Hippocampal formation (tissue), 2 donors: ENCODE measurements around the gene DKK3.
A peak's percentile ranks its signal among the peaks of the same experiment; 100 is the strongest.

ENCODE experiments used
- DNase-seq, 2 donors: peaks; one replicate each; lab custom pipeline; 2025; lab: John Stamatoyannopoulos, UW

The DKK3 gene

DNA sequence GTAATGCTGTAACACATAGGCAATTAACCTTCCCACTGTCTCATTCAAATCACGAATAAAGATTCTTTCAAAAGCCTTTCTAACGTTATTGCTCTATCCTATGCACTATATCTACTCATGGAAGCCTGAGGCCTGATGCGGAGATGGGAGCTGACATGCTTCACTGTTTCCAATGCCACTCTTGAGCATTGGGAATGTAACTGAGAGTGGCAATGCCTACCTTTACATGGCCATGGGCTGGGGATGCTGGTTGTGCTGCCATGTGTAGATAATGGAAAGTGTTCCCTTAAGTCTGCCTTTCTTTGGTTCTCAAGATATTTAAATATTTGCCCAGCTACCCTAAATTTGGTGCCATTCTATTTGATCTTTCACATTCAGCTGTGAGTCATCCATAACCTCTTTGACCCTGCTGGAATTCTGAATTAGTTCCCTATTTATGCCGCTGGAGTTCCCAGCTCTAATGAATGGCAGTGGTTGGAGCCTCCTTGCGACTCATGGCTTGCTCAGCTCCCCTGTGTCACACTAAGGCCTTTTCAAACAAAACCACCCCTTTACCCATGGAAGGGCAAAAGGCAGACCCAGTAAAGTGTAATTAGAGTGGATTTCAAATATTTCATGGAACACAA is 21.4 kb upstream of the DKK3 start:
- DNase-seq: no peak

DNA sequence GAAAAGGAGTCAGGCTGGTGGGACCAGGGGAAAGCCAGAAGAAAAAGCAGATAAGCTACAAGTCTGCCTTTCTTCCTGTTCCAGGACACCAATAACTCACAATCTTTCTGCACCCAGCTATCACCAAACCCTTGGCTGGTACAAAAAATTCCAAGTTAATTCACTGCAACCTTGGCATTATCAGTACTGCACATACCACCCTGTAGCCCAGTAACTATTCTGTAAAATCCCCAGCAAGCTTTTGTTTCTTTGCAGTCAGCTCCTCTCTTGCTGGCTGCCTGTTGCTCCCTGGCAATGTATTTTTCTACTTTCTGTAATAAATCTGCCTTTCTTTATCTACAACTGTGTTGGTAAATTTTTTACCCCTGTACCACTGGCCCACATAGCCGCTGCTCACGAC is 20.7 kb upstream of the DKK3 start:
- DNase-seq: no peak

- DNase-seq: no peak
Observed at GRCh38 chr11:12028303-12028702, 19.9 kb upstream of the DKK3 start.

GRCh38 chr11:12026331-12027211 is 18.1 kb upstream of the DKK3 start:
- no peak for DNase-seq

DNA sequence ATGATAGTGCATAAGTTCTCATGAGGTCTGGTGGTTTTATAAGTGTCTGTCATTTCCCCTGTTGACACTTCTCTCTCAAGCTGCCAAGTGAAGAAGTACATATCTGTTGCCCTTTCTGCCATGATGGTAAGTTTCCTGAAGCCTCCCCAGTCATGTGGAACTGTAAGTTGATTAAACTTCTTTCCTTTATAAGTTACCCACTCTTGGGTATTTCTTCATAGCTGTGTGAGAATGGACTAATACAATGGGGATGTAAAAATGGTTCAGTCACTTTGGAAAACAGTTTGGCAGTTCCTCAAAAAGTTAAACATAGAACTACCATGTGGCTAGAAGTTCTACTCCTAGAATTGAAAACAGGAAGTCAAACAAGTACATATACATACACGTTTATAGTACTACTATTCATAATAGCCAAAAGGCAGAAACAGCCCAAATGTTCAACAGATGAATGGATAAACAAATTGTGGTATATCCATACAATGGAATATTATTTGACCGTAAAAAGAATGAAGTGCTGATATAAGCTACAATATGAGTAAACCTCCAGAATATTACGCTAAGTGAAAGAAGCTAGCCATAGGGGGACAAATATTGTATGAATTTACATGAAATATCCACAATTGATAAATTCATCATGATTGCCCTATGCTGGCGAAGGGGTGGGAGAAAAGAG is 16.0 kb upstream of the DKK3 start:
- no peak for DNase-seq

DNA sequence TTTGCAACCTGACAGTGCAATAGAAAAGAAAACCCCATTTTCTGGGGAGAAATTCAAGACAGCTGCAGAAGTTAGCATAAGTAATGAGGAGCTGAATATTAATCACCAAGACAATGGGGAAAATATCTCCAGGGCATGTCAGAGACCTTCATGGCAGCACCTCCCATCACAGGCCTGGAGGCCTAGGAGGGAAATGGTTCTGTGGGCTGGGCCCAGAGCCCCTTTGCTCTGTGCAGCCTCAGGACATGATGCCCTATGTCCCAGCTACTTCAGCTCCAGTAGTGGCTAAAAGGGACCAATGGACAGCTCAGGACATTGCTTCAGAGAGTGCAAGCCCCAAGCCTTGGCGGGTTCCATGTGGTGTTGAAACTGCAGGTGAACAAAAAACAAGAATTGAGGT is 14.6 kb upstream of the DKK3 start:
- no peak for DNase-seq

- no peak for DNase-seq
Observed at GRCh38 chr11:12020546-12020945, 12.1 kb upstream of the DKK3 start.

- DNase-seq: no peak
Observed at GRCh38 chr11:12019866-12020416, 11.5 kb upstream of the DKK3 start.

- DNase-seq: peak; percentile 30 to 70
Observed at GRCh38 chr11:12019337-12019736, 10.9 kb upstream of the DKK3 start.

DNA sequence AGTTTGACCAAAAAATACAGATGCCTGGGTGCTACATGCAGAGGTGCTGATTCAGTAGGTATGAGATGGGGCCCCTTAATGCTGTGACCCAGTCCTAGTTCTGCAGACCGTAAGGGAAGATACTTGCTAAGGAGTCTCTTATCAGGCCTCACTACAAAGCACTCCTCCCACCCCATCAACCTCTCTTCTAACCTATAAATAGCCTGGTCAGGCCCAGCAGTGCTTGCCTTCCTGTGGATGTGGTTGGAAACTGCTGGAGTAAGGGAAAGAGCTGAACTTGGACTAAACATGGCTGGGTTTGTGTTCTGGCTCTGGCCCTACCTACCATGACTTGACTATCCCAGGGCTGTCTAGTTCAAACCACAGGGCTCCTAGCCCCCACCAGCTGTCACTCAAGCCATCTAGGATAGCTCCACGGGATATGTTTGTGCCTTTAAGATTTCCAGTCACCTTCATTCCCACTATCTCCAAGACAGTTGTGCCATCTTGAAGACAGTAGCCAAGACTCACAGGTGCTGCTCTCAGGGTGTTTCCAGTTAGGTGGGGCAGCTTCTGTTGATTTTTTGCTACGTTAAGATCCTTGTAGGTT is 9.5 kb upstream of the DKK3 start:
- DNase-seq: no peak

DNA sequence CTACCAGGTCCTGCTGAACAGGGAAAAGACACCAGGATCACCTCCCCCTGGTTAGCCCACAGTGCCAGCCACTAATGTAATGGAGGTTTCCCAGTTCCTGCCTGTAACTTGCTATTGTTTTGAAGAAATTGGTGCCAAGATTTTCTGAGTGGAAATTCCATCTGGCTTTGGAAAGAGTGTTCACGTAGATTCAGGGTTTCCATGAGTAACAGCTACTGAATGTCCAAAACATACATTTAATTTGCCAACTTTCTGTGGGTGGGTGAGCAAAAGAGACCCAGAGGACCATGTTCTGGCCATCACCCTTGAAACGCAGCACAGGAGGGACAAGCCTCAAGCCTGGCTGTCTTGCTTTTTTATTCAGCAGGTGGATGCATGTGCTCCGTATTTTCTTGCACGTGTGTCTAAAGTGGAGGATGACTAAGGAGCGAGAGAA is 8.8 kb upstream of the DKK3 start:
- no peak for DNase-seq

GRCh38 chr11:12016246-12016645 is 7.8 kb upstream of the DKK3 start:
- no peak for DNase-seq

- DNase-seq: no peak
Observed at GRCh38 chr11:12015486-12015885, 7.1 kb upstream of the DKK3 start.

- DNase-seq: no peak
Observed at GRCh38 chr11:12013781-12014180, 5.4 kb upstream of the DKK3 start.

DNA sequence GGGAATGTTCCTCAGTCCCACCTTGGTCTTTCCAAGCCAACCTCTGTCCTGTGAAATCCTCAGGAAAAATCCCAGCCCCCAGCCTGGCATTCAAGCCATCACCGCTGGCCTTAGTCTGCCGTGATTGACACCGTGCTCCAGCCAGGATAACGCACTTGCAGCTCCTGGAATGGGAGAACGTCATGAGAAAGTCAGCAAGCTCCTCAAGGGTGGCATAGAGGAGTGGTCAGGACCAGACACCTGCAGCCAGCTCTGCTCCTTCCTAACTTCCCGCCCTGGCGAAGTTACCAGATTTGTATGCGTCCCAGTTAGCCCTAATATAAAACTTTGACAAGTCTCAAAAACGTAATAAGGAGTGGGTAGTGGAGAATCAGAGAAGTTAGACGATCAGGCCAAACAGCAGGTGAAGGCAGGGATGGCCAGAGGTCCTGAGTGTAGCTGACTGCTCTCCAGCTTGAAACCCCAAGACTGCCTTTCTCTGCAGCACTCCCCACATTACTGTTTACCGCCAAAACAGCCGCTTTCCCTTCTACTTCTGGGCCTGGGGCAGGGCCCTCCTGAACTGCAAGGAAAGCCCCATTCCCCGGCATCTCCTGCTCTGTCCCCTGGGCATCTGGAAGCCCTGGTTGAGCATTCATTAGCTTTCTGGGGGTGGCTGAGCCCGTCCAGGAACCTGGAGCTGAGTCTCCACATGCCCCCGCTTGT is 1.3 kb upstream of the DKK3 start:
- DNase-seq: no peak

DNA sequence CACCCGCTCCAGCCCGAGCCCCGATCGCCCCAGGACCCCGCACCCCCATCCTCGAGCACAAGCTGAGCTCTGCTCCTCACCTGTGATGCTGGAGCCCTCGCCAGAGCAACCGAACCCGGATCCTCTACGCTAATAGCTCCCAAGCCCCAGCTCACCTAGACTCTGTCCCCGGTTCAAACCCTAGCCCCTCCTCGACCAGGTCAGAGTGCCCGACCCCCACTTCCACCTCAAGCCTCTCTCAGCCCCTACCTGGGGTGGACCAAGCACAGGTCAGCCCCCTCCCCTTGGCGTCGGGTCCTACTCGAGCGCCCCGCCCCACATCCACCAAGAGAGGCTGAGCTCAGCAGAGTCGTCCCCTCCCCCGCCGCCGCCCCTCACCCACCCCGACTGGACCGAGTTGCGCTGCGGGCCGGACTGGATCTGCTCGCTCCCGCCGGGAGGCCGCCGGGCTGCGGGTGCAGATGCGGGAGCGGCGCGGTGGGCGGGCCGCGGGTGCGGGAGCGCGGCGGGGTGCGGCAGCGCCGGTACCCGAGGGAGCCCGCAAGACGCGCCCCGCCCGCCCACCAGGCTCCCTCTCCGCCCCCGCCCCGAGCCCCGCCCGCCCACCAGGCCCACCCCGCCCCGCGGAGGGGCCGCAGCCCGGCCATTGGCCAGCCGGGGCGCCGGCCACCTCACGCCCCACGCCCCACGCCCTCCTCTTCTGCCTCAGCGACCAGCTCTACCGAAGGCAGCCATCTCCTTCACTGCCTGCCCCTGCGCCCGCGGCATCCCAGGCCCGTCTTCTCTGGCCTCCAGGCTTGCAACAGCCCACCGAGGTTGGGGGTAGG is 577 bp upstream of the DKK3 start:
- peak in 1 of 2 donors; percentile 53 for DNase-seq

DNA sequence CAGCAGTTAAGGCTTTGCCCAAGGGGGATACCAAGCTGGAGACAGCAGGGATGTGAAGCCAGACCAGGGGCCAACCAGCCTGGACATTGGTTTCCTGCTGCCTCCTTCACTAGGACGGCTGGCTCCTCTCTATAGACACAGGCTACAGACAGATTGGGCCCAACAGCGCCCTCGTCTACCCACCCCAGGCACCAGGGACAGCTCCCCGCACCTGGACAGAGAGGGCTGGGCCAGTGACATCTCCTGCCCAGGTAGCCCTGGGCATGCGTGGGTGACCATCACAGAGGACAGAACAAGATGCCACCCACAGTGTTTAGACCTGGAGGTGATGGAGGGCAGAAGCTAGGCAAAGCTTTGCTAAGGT is 1.2 kb downstream of the DKK3 start:
- DNase-seq: no peak

GRCh38 chr11:12006552-12007229 is 1.7 kb downstream of the DKK3 start:
- DNase-seq: no peak

GRCh38 chr11:12005476-12005875 is 3.0 kb downstream of the DKK3 start:
- no peak for DNase-seq

DNA sequence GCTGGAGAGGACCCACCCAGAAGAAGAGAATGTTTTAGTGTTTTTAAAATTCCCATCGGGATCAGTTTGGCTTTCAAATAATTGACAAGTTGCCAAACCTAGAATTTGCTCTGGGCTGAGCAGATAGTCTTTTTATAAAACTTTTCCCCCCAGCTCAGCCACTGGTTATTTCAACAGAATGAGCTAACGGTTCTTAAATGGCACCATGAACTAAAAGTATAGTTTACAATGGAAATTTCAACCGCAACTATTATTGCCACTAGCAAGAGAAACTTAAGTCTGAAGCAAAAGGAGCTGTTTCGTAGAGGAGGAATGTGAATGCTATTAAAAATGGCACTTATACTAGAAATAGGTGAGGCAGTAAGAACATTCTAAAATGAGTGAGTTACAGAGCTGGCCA is 3.4 kb downstream of the DKK3 start:
- no peak for DNase-seq
